ENCODE data around the gene CYB5A. TPM values are rescaled to one million over a fixed set of nuclear protein-coding genes. Genes with fewer than 3 reads are reported as not detected.

The CYB5A gene
- total RNA-seq, 6 experiments from 2014 or later: 817 to 1,434 (median 907) TPM

DNA sequence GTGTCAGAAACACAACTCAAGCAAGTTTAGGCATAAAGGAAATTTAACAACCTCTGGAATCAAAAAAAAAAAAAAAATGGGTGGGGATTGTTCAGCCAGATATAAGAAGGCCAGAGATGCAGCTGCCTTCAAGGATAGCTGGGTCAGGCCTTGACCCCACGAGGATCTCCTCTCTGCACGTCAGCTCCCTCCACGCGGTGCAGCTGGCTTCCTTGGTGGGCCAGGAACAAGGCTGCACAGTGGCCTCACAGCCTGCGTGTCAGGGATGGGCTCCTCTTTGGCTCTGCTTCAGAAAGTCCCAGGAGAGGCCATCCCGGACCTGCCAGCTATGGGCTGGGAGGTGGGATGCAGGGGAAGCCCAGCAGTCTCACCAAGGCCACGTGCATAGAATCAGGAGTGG, 88.0 kb downstream of the CYB5A start:
- Histone ChIP-seq H3K27me3 (no peaks in the 10 kb centered on the region), H3K36me3 (no peaks in the 10 kb centered on the region), H3K4me3 (no peak overlapping the region), H3K27ac (no peak overlapping the region), H3K9me3 (no peaks in the 10 kb centered on the region), H3K4me1 (peaks cover 0 to under 1% (median 0%) of the 10 kb centered on the region in 4 donors)
- no peak for DNase-seq
- ATAC-seq: peak in 1 of 4 donors; percentile 9
- TF ChIP-seq CTCF (IDR thresholded peaks at IDR 0.05) (no peak), POLR2A (IDR thresholded peaks at IDR 0.05) (no peak)
- 74% methylated on average over 6 of the region's 7 CpGs for WGBS (ENCODE audit: insufficient coverage, low coverage, low lambda C conversion rate, missing lambda C conversion rate)
- intact Hi-C loops (cut with DNase I): no loop called here

Small RNA genes within 50 kb of the gene (small RNA-seq; reads per million reads assigned to genes)
- gene RN7SL551P: 0 reads per million in 2 experiments

Other genes with a start within 250 kb of the CYB5A start
- 1 to 10 TPM in 1 of 6 experiments, under 1 TPM in 4, not detected in 1; 0.19 to 1.7 (median 0.60) TPM for gene FBXO15, start 144.1 kb downstream of the CYB5A start, total RNA-seq
- 10 to 100 TPM; 17.4 to 38.4 (median 20.6) TPM for gene TIMM21, start 143.4 kb downstream of the CYB5A start, total RNA-seq
- gene C18orf63, start 23.9 kb upstream of the CYB5A start, total RNA-seq: not detected
- gene DIPK1C, start 165.3 kb upstream of the CYB5A start, total RNA-seq: under 1 TPM in 3 of 6 experiments, not detected in 3; 0.06 to 0.37 (median 0.20) TPM
- gene CNDP2, start 204.4 kb upstream of the CYB5A start, total RNA-seq: 100 to 1,000 TPM; 178 to 367 (median 230) TPM
- gene CNDP1, start 242.5 kb upstream of the CYB5A start, total RNA-seq: 10 to 100 TPM; 10.4 to 61.4 (median 28.4) TPM